Neural progenitor cell (in vitro differentiated cells): ENCODE measurements around the gene TSPYL2.

ENCODE experiments used
- EZH2 ChIP-seq: fragments of 200-600 bp; sonication (generic); IDR thresholded peaks from 2 replicates; pipeline ENCODE4 v1.6.1; 2017; ENCODE audit warnings: antibody characterized with exemption, mild to moderate bottlenecking, moderate library complexity
- TF ChIP-seq, protein P1 (sequence below): fragments of 200-600 bp; sonication (generic); IDR thresholded peaks from 2 replicates; pipeline ENCODE4 v1.5.1; 2017; ENCODE audit warnings: antibody characterized with exemption, mild to moderate bottlenecking

DNA sequence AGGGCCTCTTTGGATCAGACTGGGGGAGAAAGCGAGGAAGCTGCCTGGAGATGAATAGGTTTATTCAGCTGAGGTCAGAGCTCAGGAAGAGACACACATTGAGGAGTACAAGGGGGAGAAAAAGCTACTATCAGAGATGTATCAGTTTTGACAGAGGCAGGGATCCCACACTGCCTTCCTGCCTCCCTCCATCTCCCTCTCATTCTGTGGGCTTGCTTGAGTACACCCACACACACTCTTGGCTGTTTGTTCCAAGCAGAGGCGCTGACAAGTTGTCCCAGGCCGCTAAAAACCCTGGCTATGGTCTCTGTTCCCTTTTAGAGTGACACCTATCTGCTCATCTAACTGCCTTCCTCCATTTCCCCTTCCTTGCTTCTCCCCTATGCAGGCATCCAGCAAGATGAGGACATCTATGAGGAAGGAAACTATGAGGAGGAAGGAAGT is 5.2 kb downstream of the TSPYL2 start:
- TF ChIP-seq, protein P1, sequence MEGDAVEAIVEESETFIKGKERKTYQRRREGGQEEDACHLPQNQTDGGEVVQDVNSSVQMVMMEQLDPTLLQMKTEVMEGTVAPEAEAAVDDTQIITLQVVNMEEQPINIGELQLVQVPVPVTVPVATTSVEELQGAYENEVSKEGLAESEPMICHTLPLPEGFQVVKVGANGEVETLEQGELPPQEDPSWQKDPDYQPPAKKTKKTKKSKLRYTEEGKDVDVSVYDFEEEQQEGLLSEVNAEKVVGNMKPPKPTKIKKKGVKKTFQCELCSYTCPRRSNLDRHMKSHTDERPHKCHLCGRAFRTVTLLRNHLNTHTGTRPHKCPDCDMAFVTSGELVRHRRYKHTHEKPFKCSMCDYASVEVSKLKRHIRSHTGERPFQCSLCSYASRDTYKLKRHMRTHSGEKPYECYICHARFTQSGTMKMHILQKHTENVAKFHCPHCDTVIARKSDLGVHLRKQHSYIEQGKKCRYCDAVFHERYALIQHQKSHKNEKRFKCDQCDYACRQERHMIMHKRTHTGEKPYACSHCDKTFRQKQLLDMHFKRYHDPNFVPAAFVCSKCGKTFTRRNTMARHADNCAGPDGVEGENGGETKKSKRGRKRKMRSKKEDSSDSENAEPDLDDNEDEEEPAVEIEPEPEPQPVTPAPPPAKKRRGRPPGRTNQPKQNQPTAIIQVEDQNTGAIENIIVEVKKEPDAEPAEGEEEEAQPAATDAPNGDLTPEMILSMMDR = no peak
- TF ChIP-seq EZH2 = no peak
